H1 (cell line): ENCODE data around the gene GPRIN3. TPM values are rescaled to one million over a fixed set of nuclear protein-coding genes. Genes with fewer than 3 reads are reported as not detected.

Experiments used
- CTCF ChIA-PET: fragments of 300-600 bp; sonication (Branson Sonifier 250); formaldehyde crosslinking; loops from one replicate; lab custom pipeline; 2021; ENCODE audit not compliant: partially characterized antibody; lab: Charles Lee
- POLR2A ChIA-PET: fragments of 300-600 bp; sonication (Branson Sonifier 250); formaldehyde crosslinking; loops from one replicate; lab custom pipeline; 2021; ENCODE audit warnings: inconsistent platforms; ENCODE audit not compliant: partially characterized antibody; lab: Charles Lee
- DNase-seq, 2 experiments: peaks; one replicate each; pipeline versions ENCODE4 v3.0.0 to v3.0.0-alpha.2; 2010 to 2022; ENCODE audit warnings: low spot score in 2 of 2, low read depth in 1 of 2, mixed read lengths in 1 of 2
- FAIRE-seq: peaks from 2 replicates; lab custom pipeline; 2011; peaks lifted over from hg19 to GRCh38; lab: Jason Lieb, UNC
- H2AFZ ChIP-seq: 2 replicates; pipeline ENCODE4 v1.8.1; 2012; ENCODE audit warnings: low read length, inconsistent platforms
- H2AK5ac ChIP-seq: 2 replicates; pipeline ENCODE4 v1.6.1; 2013; ENCODE audit warnings: low read depth, low read length
- H2BK120ac ChIP-seq: replicated peaks from 2 replicates; pipeline ENCODE3; 2013; ENCODE audit warnings: low read depth, low read length, inconsistent platforms
- H2BK12ac ChIP-seq: 2 replicates; pipeline ENCODE4 v1.6.1; 2013; ENCODE audit warnings: low read depth, low read length
- H2BK15ac ChIP-seq: 2 replicates; pipeline ENCODE4 v1.6.1; 2013; ENCODE audit warnings: low read length
- H2BK20ac ChIP-seq: 2 replicates; pipeline ENCODE4 v1.6.1; 2013; ENCODE audit warnings: low read length
- H2BK5ac ChIP-seq: 2 replicates; pipeline ENCODE4 v1.6.1; 2013; ENCODE audit warnings: low read depth, low read length
- H3K14ac ChIP-seq: 2 replicates; pipeline ENCODE4 v1.6.1; 2013; ENCODE audit warnings: inconsistent platforms; ENCODE audit not compliant: insufficient read length
- H3K18ac ChIP-seq: 2 replicates; pipeline ENCODE4 v1.6.1; 2013; ENCODE audit warnings: low read length; ENCODE audit errors: extremely low read depth
- H3K23ac ChIP-seq: 2 replicates; pipeline ENCODE4 v1.6.1; 2013; ENCODE audit warnings: inconsistent platforms; ENCODE audit not compliant: insufficient read length
- H3K23me2 ChIP-seq: 2 replicates; pipeline ENCODE4 v1.6.1; 2013; ENCODE audit warnings: low read depth, low read length
- H3K27ac ChIP-seq: 2 replicates; pipeline ENCODE4 v1.6.1; 2011; ENCODE audit warnings: low read depth, low read length, inconsistent platforms
- H3K27me3 ChIP-seq, 4 experiments: replicated peaks in 1 of 4; 1 replicate in 1 of 4; 2 replicates in 3 of 4; pipeline versions ENCODE4 v1.6.1 to v1.8.1; 2011 to 2013; ENCODE audit warnings: low read length in 3 of 4, mild to moderate bottlenecking in 3 of 4, inconsistent platforms in 2 of 4, mixed read lengths in 2 of 4, moderate library complexity in 1 of 4; ENCODE audit not compliant: control insufficient read depth in 3 of 4, insufficient read depth in 3 of 4; ENCODE audit errors: extremely low read depth in 1 of 4
- H3K36me3 ChIP-seq, 4 experiments: 2 replicates each; pipeline versions ENCODE4 v1.6.1 to v1.8.1; 2011 to 2013; ENCODE audit warnings: mild to moderate bottlenecking in 4 of 4, low read length in 3 of 4, moderate library complexity in 2 of 4, control low read depth in 1 of 4, inconsistent platforms in 1 of 4; ENCODE audit not compliant: insufficient read depth in 4 of 4, control insufficient read depth in 2 of 4
- H3K4ac ChIP-seq: replicated peaks from 2 replicates; pipeline ENCODE3; 2013; ENCODE audit warnings: low read length, low read depth, mixed read lengths, inconsistent platforms; ENCODE audit not compliant: insufficient read length
- H3K4me1 ChIP-seq, 4 experiments: replicated peaks in 1 of 4; 1 replicate in 1 of 4; 2 replicates in 3 of 4; pipeline versions ENCODE4 v1.6.1 to v1.8.1; 2011 to 2013; ENCODE audit warnings: low read length in 3 of 4, inconsistent platforms in 2 of 4, mixed read lengths in 1 of 4; ENCODE audit not compliant: insufficient read depth in 4 of 4, control insufficient read depth in 3 of 4
- H3K4me2 ChIP-seq, 2 experiments: 2 replicates each; pipeline versions ENCODE4 v1.6.1 to v1.8.1; 2011 to 2013; ENCODE audit warnings: low read depth in 2 of 2, low read length in 2 of 2, control low read depth in 1 of 2, inconsistent platforms in 1 of 2, mild to moderate bottlenecking in 1 of 2; ENCODE audit not compliant: insufficient read depth in 1 of 2
- H3K4me3 ChIP-seq, 4 experiments: fragments of 200-600, 300-600 bp in 1 of 4; sonication (generic), shearing (Covaris generic), sonication (Bioruptor Twin) in 1 of 4; 2 replicates each; pipeline versions ENCODE4 v1.5.1 to v1.8.1; 2011 to 2016; ENCODE audit warnings: low read length in 4 of 4, low read depth in 3 of 4, control low read depth in 2 of 4, inconsistent platforms in 2 of 4, mild to moderate bottlenecking in 2 of 4, mixed read lengths in 1 of 4, moderate library complexity in 1 of 4; ENCODE audit not compliant: insufficient read depth in 2 of 4; ENCODE audit errors: extremely low read depth in 1 of 4
- H3K56ac ChIP-seq: replicated peaks from 2 replicates; pipeline ENCODE3; 2013; ENCODE audit warnings: low read depth, mild to moderate bottlenecking, mixed read lengths, low read length, inconsistent platforms; ENCODE audit not compliant: insufficient read length
- H3K79me1 ChIP-seq: 2 replicates; pipeline ENCODE4 v1.6.1; 2013; ENCODE audit warnings: low read depth, low read length, control low read depth
- H3K79me2 ChIP-seq, 2 experiments: 2 replicates each; pipeline versions ENCODE4 v1.6.1 to v1.8.1; 2012 to 2013; ENCODE audit warnings: low read length in 2 of 2, mild to moderate bottlenecking in 2 of 2, inconsistent platforms in 1 of 2; ENCODE audit not compliant: insufficient read depth in 2 of 2, control insufficient read depth in 1 of 2
- H3K9ac ChIP-seq, 4 experiments: replicated peaks in 1 of 4; 1 replicate in 1 of 4; 2 replicates in 3 of 4; pipeline versions ENCODE4 v1.6.1 to v1.8.1; 2011 to 2013; ENCODE audit warnings: low read depth in 3 of 4, low read length in 3 of 4, control low read depth in 2 of 4, mild to moderate bottlenecking in 2 of 4, moderate library complexity in 2 of 4, inconsistent platforms in 1 of 4; ENCODE audit errors: extremely low read depth in 1 of 4
- H3K9me3 ChIP-seq, 2 experiments: 2 replicates each; pipeline versions ENCODE4 v1.6.1 to v1.8.1; 2012 to 2013; ENCODE audit warnings: mild to moderate bottlenecking in 2 of 2, moderate library complexity in 2 of 2, control low read depth in 1 of 2, inconsistent platforms in 1 of 2, low read depth in 1 of 2, low read length in 1 of 2, mixed read lengths in 1 of 2; ENCODE audit not compliant: insufficient read depth in 2 of 2
- H4K20me1 ChIP-seq, 2 experiments: replicated peaks in 1 of 2; 2 replicates each; pipeline versions ENCODE3 to v1.8.1; 2011 to 2013; ENCODE audit warnings: inconsistent platforms in 2 of 2, low read length in 2 of 2, mild to moderate bottlenecking in 1 of 2; ENCODE audit not compliant: insufficient read depth in 2 of 2, control insufficient read depth in 1 of 2
- H4K5ac ChIP-seq: 2 replicates; pipeline ENCODE4 v1.6.1; 2013; ENCODE audit warnings: low read length, low read depth, mixed read lengths, inconsistent platforms; ENCODE audit not compliant: insufficient read length
- H4K8ac ChIP-seq: 2 replicates; pipeline ENCODE4 v1.8.0; 2013; ENCODE audit warnings: mild to moderate bottlenecking, moderate library complexity, low read length, inconsistent platforms; ENCODE audit not compliant: insufficient read depth; ENCODE audit errors: extremely low read depth
- H4K91ac ChIP-seq: replicated peaks from 2 replicates; pipeline ENCODE3; 2013; ENCODE audit warnings: low read length, mixed read lengths, inconsistent platforms; ENCODE audit not compliant: insufficient read length
- ATF2 ChIP-seq: IDR thresholded peaks from 2 replicates; pipeline ENCODE4 v1.6.1; 2012; ENCODE audit warnings: low read length, inconsistent platforms
- ATF3 ChIP-seq: IDR thresholded peaks from 2 replicates; pipeline ENCODE4 v1.6.1; 2011; ENCODE audit warnings: low read depth, mild to moderate bottlenecking, low read length; ENCODE audit not compliant: insufficient read depth
- PHF8 ChIP-seq: fragments of 200-600 bp; sonication (generic); conservative IDR thresholded peaks from 2 replicates; pipeline ENCODE4 v1.7.1; 2012; ENCODE audit warnings: low read depth, mild to moderate bottlenecking, inconsistent platforms, low read length, moderate library complexity
- POU5F1 ChIP-seq: IDR thresholded peaks from 2 replicates; pipeline ENCODE4 v1.6.1; 2011; ENCODE audit warnings: low read depth, mild to moderate bottlenecking, low read length, moderate library complexity
- TAF1 ChIP-seq: IDR thresholded peaks from 2 replicates; pipeline ENCODE4 v1.6.1; 2011; ENCODE audit warnings: mild to moderate bottlenecking, low read depth, low read length
- TEAD4 ChIP-seq: IDR thresholded peaks from 2 replicates; pipeline ENCODE4 v1.6.1; 2012; ENCODE audit warnings: low read depth, low read length, inconsistent platforms, mixed read lengths
- USF2 ChIP-seq: IDR thresholded peaks from 2 replicates; pipeline ENCODE4 v1.6.1; 2011; ENCODE audit warnings: low read length, improper control_type of control experiment
- WGBS, 2 experiments: shearing (Covaris generic) in 1 of 2; methylation state at CpG; one replicate each; pipeline versions ENCODE4 v1.1.6 to v1.1.7; 2013 to 2015; ENCODE audit warnings: low lambda C conversion rate in 2 of 2, mixed read lengths in 2 of 2, inconsistent platforms in 1 of 2, low coverage in 1 of 2, missing lambda C conversion rate in 1 of 2; ENCODE audit not compliant: insufficient replicate concordance in 2 of 2, insufficient coverage in 1 of 2, insufficient read length in 1 of 2; ENCODE audit errors: extremely low coverage in 1 of 2, missing lambda C conversion rate in 1 of 2; 5-methylcytosine and 5-hydroxymethylcytosine counted together
- polyA plus RNA-seq, 7 experiments: library from polyadenylated mRNA; depleted of rRNA in 3 of 7; stranded (reverse) in 5 of 7; unstranded in 2 of 7; fragments of >200 nt in 5 of 7; fragments of 200-250 nt in 2 of 7; gene quantifications; 1 replicate in 5 of 7; 2 replicates in 1 of 7; 4 replicates in 1 of 7; pipeline versions ENCODE4 v1.2.1 to v1.2.3, GENCODE V29; 2011 to 2013; ENCODE audit warnings: missing spikeins in 2 of 7, mixed read lengths in 2 of 7
- total RNA-seq: library from RNA; stranded (reverse); fragmentation: NEBNext Ultra II Directional; extraction: Animal tissue kit (Norgen Biotek cat#: 25700); gene quantifications from 2 replicates; pipeline ENCODE4 v1.2.1, GENCODE V29; 2021

The GPRIN3 gene
- total and polyA plus RNA-seq, 2 of the 8 experiments (the other 6 are each of a cell fraction or from before 2014, with no cell fraction given) = 0.17 to 1.4 TPM

- H3K27ac ChIP-seq = no peak overlapping the region
- no peak overlapping the region for H3K9ac ChIP-seq
- H3K79me1 ChIP-seq = no peaks in the 10 kb centered on the region
- TF ChIP-seq TEAD4 (no peak), TAF1 (no peak), USF2 (no peak), POU5F1 (no peak), ATF3 (no peak), ATF2 (no peak), PHF8 (no peak)
- TF ChIP-seq, all 59 proteins: peak for 0
- no peaks in the 10 kb centered on the region for H4K20me1 ChIP-seq
- H3K4ac ChIP-seq = no peak overlapping the region
- H3K4me3 ChIP-seq = no peak overlapping the region
- no peak overlapping the region for H4K5ac ChIP-seq
- ChIA-PET POLR2A (no interaction called here), CTCF (interaction anchor here (0.6 to 0.9 kb wide), 3 partner anchors 21 to 61 kb away, joined by 3 to 4 read pairs (median 4); no protein-coding TSS in a partner anchor)
- H2BK5ac ChIP-seq = no peak overlapping the region
- H2BK20ac ChIP-seq = no peak overlapping the region
- no peak overlapping the region for H3K18ac ChIP-seq
- H3K23me2 ChIP-seq = no peaks in the 10 kb centered on the region
- H3K79me2 ChIP-seq = no peaks in the 10 kb centered on the region
- H3K27me3 ChIP-seq = no peaks in the 10 kb centered on the region
- no peaks in the 10 kb centered on the region for H3K9me3 ChIP-seq
- DNase-seq = no peak
- peaks cover 0 to 3% (median 2%) of the 10 kb centered on the region in 4 experiments; a peak in 3 of 7 replicates for H3K4me1 ChIP-seq
- H3K23ac ChIP-seq = no peak overlapping the region
- H3K36me3 ChIP-seq = no peaks in the 10 kb centered on the region
- H2AFZ ChIP-seq = no peak overlapping the region
- no peak overlapping the region for H4K8ac ChIP-seq
- no peak overlapping the region for H4K91ac ChIP-seq
- H2BK15ac ChIP-seq = no peak overlapping the region
- H2AK5ac ChIP-seq = no peak overlapping the region
- no peak overlapping the region for H3K14ac ChIP-seq
- FAIRE-seq = no peak
- no peak overlapping the region for H3K56ac ChIP-seq
- H2BK12ac ChIP-seq = no peak overlapping the region
- no peak overlapping the region for H2BK120ac ChIP-seq
- H3K4me2 ChIP-seq = no peak overlapping the region
- WGBS, 2 experiments = 83% methylated on average over 3 of the region's 3 CpGs; no CpG with 5 or more reads in 1 of the 2 experiments
Observed at GRCh38 chr4:89193843-89194242, 113.8 kb downstream of the GPRIN3 start.
